Heart left ventricle (tissue), 16 donors: Measurements from ENCODE around the gene MROH7. TPM values are rescaled to one million over a fixed set of nuclear protein-coding genes. Genes with fewer than 3 reads are reported as not detected.

ENCODE experiments used
- ATAC-seq, 4 donors: fragments of 200-7000 bp; cut with Tn5 transposase; one replicate each; pipeline ENCODE4 v1.9.1; 2020 to 2022; ENCODE audit warnings: moderate library complexity in 4 of 4, mild to moderate bottlenecking in 3 of 4, moderate number of reproducible peaks in 1 of 4
- DNase-seq, 5 donors: peaks; one replicate each; pipeline ENCODE4 v3.0.0-alpha.2; 2020
- H3K27ac ChIP-seq, 12 donors: fragments of 200-600 bp; sonication (generic) in 4 of 12; one replicate each; pipeline versions ENCODE4 v1.5.0 to v1.8.0; 2016 to 2022; ENCODE audit warnings: mild to moderate bottlenecking in 2 of 12
- H3K27me3 ChIP-seq, 9 donors: fragments of 200-600 bp; sonication (generic) in 2 of 9; one replicate each; pipeline versions ENCODE4 v1.5.1 to v1.8.0; 2016 to 2022; ENCODE audit warnings: mild to moderate bottlenecking in 3 of 9
- H3K36me3 ChIP-seq, 9 donors: fragments of 200-600 bp; sonication (generic) in 2 of 9; one replicate each; pipeline versions ENCODE4 v1.5.0 to v1.8.0; 2018 to 2022; ENCODE audit warnings: mild to moderate bottlenecking in 2 of 9
- H3K4me1 ChIP-seq, 12 donors: fragments of 200-600 bp; sonication (generic) in 4 of 12; one replicate each; pipeline versions ENCODE4 v1.5.0 to v1.8.0; 2016 to 2022; ENCODE audit warnings: mild to moderate bottlenecking in 3 of 12
- H3K4me3 ChIP-seq, 12 donors: fragments of 200-600 bp; sonication (generic) in 4 of 12; one replicate each; pipeline versions ENCODE4 v1.5.0 to v1.8.0; 2017 to 2022; ENCODE audit warnings: mild to moderate bottlenecking in 9 of 12, moderate library complexity in 4 of 12
- H3K9me3 ChIP-seq, 12 donors: fragments of 200-600 bp; sonication (generic) in 4 of 12; one replicate each; pipeline versions ENCODE4 v1.5.0 to v1.8.0; 2016 to 2022; ENCODE audit warnings: mild to moderate bottlenecking in 1 of 12
- CTCF ChIP-seq, 12 donors: fragments of 200-600 bp; sonication (generic) in 4 of 12; IDR thresholded peaks; one replicate each; pipeline versions ENCODE4 v1.5.0 to v1.8.0; 2018 to 2022; ENCODE audit warnings: antibody characterized with exemption in 12 of 12, mild to moderate bottlenecking in 5 of 12
- POLR2A ChIP-seq, 2 donors: fragments of 450-650 bp; IDR thresholded peaks; one replicate each; pipeline ENCODE4 v1.6.1; 2017; ENCODE audit warnings: antibody characterized with exemption in 2 of 2, mild to moderate bottlenecking in 2 of 2, moderate library complexity in 2 of 2
- WGBS, 4 donors: extraction: QIAGEN DNeasy Blood & Tissue Kit in 2 of 4; methylation state at CpG; one replicate each; pipeline versions ENCODE4 v1.1.5 to v1.1.7; 2013 to 2018; 5-methylcytosine and 5-hydroxymethylcytosine counted together
- intact Hi-C, 10 donors: fragments of 100-400 bp; cut with DNase I; formaldehyde crosslinking; loops; one replicate each; pipeline versions ENCODE4 v1.11.1 to v1.14.2; 2022
- polyA plus RNA-seq, 2 donors: library from polyadenylated mRNA; stranded (reverse); fragments of 200-250 nt; gene quantifications; one replicate each; pipeline ENCODE4 v1.2.3, GENCODE V29; 2013
- total RNA-seq, 9 donors: library from RNA; depleted of rRNA in 2 of 9; stranded (reverse); fragments of >200 nt in 2 of 9; fragmentation: NEBNext Ultra II Directional in 3 of 9; extraction: Animal tissue kit (Norgen Biotek cat#: 25700) in 3 of 9; gene quantifications; one replicate each; pipeline versions ENCODE4 v1.1.0 to v1.2.4, GENCODE V29; 2016 to 2023
- donor health status: ischemic (EF 13 %, LVEDD 7.1; RV severe dilation, severe dysfunction).
- donor health status: healthy with polysubstance abuse.
- donor health status: DM: no; HTN: yes; CAD: no.
- donor health status: DM: no; HTN: no; CAD: no.
- donor health status: ischemic (EF 25% LVEDD 6.9; RV normal size, moderate dysfunction).
- donor health status: ischemic (EF 25% LVEDD 5.7; RV mildly dilated, moderate dysfunction).
- donor health status: healthy.
- donor health status: DM: yes; HTN: yes; CAD: no.
- donor health status: ischemic (EF 35%, LVEDD 5.7; RV mildly dilated, moderate dysfunction).
- donor health status: nonischemic (EF 11% LVEDD 7.7; RV severe dilation, severe dysfunction).
- donor health status: DM: yes; HTN: yes; CAD: no.
- donor health status: PGD.
- donor health status: ischemic (EF 29% LVEDD 5.4; RV normal size, mild dysfunction).
- donor health status: nonischemic (EF 23%, LVEDD 6.1; RV moderate dilation, normal function).

Gene MROH7
- total and polyA plus RNA-seq, 11 donors, result 2.3 to 18.6 (median 9.2) TPM

DNA sequence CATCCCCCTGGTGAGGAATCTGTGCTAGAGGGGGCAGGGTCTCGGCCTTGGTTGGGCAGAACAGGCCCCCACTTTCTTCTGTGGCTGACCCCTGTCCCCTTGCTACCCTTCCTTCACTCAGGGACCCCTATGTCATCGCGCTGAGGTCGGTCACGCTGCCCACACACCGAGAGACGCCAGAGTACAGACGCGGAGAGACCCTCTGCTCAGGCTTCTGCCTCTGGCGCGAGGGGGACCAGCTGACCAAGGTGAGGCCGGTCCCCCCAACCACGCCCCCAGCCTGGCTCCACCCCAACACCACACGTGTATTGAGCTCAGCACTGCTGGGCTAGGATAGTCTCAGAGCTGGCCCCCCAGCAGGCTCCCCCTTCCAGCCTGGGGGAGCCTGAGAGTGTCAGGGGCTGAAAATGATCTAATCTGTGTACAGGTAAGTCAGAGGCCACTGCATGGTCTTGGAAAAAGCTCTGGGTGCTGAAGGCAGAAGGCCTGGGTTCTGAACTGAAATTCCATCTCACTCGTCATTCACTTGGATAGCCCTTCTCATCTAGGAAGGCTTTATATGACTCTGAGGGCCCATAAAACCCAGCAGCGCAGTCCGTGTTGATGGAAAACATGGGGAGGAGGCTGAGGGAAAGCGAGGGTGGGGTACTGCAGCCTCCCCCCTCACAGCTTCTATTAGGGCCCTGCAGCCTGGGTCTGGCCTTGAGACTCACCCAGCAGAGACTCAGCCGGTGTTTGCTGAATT lies 33.6 kb upstream of the MROH7 start:
- intact Hi-C loops, result no loop called here
- ATAC-seq (no peak), DNase-seq (peak in 1 of 5 donors; percentile 28)
- H3K4me3 ChIP-seq, result no peak overlapping the region
- peaks cover 0 to 53% (median 25%) of the 10 kb centered on the region in 9 donors for H3K36me3 ChIP-seq
- WGBS, 4 donors, result 70 to 83% (median 77%) methylated on average over 18 to 19 of the region's 19 CpGs
- H3K27ac ChIP-seq, result no peak overlapping the region
- TF ChIP-seq POLR2A (IDR thresholded peaks at IDR 0.05), result no peak
- TF ChIP-seq CTCF (IDR thresholded peaks at IDR 0.05), result no peak
- peaks cover 0 to 4% (median 0%) of the 10 kb centered on the region in 9 donors for H3K27me3 ChIP-seq
- peaks cover 0 to 9% (median 0%) of the 10 kb centered on the region in 12 donors for H3K4me1 ChIP-seq
- no peaks in the 10 kb centered on the region for H3K9me3 ChIP-seq

DNA sequence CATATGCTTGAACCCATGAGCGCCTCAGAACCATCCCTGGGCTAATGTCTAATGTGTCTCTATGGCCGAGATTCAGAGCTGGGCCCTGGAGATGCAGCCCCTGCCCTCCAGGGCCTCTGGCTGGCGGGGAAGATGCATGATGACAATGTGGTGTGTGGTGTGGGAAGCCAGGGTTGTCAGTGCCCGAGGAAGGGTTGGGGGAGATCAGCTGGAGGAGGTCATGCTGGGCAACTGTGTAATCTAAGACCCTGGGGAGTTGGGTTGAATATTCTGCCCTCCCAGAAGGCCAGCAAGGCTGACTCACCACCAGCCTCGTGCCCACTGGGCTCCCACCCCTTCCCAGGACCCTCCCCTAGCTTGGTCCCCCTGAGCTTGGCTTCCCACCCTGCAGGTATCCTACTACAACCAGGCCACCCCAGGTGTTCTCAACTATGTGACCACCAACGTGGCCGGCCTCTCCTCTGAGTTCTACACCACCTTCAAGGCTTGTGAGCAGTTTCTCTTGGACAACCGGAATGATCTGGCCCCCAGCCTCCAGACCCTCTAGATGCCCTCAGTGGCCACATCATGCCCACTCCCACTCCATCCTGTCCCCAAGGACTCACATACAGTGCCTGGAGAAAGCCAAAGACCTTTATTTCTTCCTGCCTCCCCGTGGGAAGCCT lies 32.9 kb upstream of the MROH7 start:
- no peak for ATAC-seq
- 63 to 73% (median 71%) methylated on average over 8 to 9 of the region's 9 CpGs for WGBS, 4 donors

DNA sequence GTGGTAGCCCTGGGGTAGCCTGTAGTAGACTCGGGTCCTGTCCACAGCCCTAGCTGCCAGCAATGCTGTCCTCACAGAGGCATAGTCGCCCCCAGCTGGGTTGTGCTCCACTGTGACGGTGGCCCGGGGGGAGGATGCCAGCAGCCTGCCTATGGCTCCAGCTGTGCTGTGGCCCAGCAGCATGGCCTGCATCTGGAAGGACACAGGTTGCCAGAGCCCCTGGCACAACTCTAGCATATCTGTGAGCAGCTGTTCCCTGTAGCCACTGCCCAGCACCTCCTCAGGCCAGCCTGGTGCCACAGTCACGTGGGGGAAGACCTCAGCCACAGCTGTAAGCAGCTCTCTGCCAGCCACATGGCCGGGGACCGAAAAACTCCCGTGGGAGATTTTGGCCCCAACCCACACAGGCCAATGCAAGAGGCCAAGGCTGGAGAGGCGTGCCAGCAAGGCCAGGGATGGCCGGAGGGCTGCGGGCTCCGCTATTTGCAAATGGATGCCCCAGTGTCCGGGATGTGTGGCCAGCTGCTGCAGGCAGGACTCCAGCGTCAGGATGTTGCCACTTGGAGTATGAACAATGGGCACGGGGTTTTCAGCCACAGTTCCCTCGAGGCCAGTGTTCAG lies 32.2 kb upstream of the MROH7 start:
- DNase-seq (peak in 1 of 5 donors; percentile 46), ATAC-seq (peak in 3 of 4 donors; percentile 3 to 26 (median 8))
- no peak overlapping the region for H3K4me3 ChIP-seq
- H3K27me3 ChIP-seq, result peaks cover 0 to 4% (median 0%) of the 10 kb centered on the region in 9 donors
- TF ChIP-seq CTCF (IDR thresholded peaks at IDR 0.05) (no peak), POLR2A (IDR thresholded peaks at IDR 0.05) (no peak)
- peaks cover 0 to 9% (median 0%) of the 10 kb centered on the region in 12 donors for H3K4me1 ChIP-seq
- intact Hi-C loops, result no loop called here
- H3K36me3 ChIP-seq, result peaks cover 0 to 45% (median 24%) of the 10 kb centered on the region in 9 donors
- peak overlapping the region in 1 of 12 donors; percentile 24 for H3K27ac ChIP-seq
- 48 to 59% (median 57%) methylated on average over 9 to 16 of the region's 16 CpGs for WGBS, 4 donors
- H3K9me3 ChIP-seq, result no peaks in the 10 kb centered on the region

More for the DNA sequence above, 32.9 kb upstream of the MROH7 start:
- Histone ChIP-seq H3K27me3 (peaks cover 0 to 4% (median 0%) of the 10 kb centered on the region in 9 donors), H3K9me3 (no peaks in the 10 kb centered on the region), H3K36me3 (peaks cover 0 to 52% (median 25%) of the 10 kb centered on the region in 9 donors), H3K4me3 (no peak overlapping the region), H3K27ac (peak overlapping the region in 1 of 12 donors; percentile 24), H3K4me1 (peaks cover 0 to 9% (median 0%) of the 10 kb centered on the region in 12 donors)
- intact Hi-C loops, result no loop called here
- no peak for TF ChIP-seq POLR2A (IDR thresholded peaks at IDR 0.05)
- no peak for TF ChIP-seq CTCF (IDR thresholded peaks at IDR 0.05)
- peak in 1 of 5 donors; percentile 21 for DNase-seq

DNA sequence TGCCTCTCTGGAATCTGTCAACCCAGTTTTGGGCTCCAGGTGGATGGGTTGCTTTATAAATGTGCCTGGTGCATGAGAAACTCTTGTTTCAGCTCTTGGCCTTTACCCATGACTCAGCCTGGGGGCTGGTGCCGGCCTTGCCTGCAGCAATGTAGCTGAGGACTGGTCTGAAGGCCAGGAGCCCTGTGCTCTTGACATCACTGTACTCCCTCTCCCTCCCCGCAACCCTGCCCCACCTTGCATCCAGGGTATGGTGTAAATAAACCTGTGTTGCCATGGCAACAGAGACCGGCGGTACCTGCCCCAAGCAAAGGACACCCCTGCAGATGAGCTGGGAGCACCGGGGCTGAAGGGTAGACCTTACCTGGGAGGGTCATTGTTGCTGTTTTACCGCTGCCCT lies 31.5 kb upstream of the MROH7 start:
- 51 to 90% (median 72%) methylated on average over 2 to 6 of the region's 6 CpGs for WGBS, 4 donors
- Histone ChIP-seq H3K4me1 (peaks cover 0 to 9% (median 0%) of the 10 kb centered on the region in 12 donors), H3K9me3 (no peaks in the 10 kb centered on the region), H3K27me3 (peaks cover 0 to 4% (median 0%) of the 10 kb centered on the region in 9 donors), H3K36me3 (peaks cover 0 to 40% (median 17%) of the 10 kb centered on the region in 9 donors), H3K27ac (no peak overlapping the region), H3K4me3 (no peak overlapping the region)
- TF ChIP-seq CTCF (IDR thresholded peaks at IDR 0.05), result no peak
- no peak for TF ChIP-seq POLR2A (IDR thresholded peaks at IDR 0.05)
- peak in 1 of 5 donors; percentile 39 for DNase-seq
- intact Hi-C loops, result no loop called here
- ATAC-seq, result no peak
